DMS79 (cell line): ENCODE results near the gene SLC20A1.
"Not testable (repeated sequence)": the region's sequence is repeated elsewhere in the genome, so short reads cannot be mapped to it uniquely, and the experiment has no call there.

Experiments used
- DNase-seq: peaks from one replicate; lab custom pipeline; 2025; lab: John Stamatoyannopoulos, UW

SLC20A1 gene, protein sequence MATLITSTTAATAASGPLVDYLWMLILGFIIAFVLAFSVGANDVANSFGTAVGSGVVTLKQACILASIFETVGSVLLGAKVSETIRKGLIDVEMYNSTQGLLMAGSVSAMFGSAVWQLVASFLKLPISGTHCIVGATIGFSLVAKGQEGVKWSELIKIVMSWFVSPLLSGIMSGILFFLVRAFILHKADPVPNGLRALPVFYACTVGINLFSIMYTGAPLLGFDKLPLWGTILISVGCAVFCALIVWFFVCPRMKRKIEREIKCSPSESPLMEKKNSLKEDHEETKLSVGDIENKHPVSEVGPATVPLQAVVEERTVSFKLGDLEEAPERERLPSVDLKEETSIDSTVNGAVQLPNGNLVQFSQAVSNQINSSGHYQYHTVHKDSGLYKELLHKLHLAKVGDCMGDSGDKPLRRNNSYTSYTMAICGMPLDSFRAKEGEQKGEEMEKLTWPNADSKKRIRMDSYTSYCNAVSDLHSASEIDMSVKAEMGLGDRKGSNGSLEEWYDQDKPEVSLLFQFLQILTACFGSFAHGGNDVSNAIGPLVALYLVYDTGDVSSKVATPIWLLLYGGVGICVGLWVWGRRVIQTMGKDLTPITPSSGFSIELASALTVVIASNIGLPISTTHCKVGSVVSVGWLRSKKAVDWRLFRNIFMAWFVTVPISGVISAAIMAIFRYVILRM

GRCh38 chr2:112645310-112646101 lies at the start of gene SLC20A1:
Gene SLC20A1, plus strand, starts transcription at chr2:112645939. Its CDS starts 890 bp downstream, at chr2:112646829.
- DNase-seq, result peak; percentile 92

GRCh38 chr2:112597537-112598322 lies 48.0 kb upstream of the SLC20A1 start:
- DNase-seq, result no peak

DNA sequence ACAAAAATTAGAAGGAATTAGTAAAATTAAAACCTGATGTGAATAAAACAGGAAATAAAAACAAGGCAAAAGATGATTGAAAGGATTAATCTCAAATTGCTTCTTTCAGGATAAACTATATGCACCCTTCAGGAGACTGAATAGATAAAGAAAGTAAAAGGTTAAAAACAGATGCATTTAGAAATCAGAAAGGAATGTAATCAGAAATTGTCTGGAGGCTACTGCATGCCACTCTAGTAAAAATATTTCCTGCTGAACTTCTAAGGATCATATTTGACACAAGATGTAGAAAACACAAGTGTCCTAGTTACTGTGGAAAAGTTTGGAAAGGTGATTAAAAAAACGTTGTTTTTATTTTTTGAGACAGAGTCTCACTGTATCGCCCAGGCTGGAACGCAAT lies 45.1 kb upstream of the SLC20A1 start:
- no peak for DNase-seq

DNA sequence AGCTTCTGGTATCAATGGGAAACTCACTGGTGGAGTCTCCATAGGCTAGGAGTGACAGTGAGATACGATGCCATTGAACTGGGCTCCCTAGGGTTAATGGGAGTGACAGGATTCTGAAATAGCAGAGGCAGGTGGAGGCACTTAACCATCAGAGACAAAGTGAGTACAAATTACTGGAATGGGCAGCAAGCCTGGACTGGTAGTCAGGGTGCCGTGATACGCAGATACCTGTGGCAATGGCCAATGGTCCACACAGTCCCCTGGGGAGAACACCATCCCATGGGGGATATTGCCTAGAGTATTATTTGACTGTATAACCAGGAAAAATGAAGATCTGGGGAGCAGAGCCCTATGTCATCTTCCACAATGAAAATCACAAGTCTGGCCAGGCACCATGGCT lies 44.0 kb upstream of the SLC20A1 start:
- DNase-seq, result no peak

DNA sequence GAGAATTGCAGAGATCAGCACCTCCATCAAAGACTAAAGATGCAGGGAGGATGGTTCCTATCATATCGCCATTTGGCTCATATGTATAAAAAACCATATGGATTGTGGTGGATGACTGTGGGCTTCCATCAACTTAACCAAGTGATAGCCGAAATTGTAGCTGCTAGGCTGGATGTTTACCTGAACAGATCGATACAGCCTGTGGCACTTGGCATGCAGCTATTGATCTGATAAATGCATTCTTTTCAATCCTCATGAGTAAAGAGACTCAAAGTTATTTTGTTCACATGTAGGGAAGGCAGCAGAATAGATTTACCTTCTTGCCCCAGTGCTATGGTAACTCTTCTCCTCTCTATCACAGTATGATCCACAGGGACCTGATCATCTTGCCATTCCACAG lies 42.8 kb upstream of the SLC20A1 start:
- DNase-seq, result no peak

DNA sequence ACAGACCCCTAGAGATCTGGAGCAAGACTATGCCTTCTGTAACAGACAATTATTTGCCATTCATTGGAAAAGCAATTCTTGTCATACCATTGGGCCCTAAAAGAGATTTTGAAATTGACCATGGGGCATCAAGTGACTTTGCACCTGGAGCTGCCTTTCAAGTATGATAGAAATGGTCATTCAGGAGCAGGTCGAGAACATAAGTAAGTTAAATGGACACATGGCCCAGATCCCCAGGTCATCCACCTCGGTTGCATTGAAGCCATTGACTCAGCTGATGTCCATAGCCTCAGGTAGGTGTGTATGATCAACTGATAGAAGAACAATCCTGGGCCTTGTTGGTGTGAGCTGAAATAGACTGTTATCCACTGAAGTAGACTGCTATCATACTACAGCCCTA lies 42.0 kb upstream of the SLC20A1 start:
- no peak for DNase-seq

- no peak for DNase-seq
Measured at GRCh38 chr2:112604952-112605351, 40.8 kb upstream of the SLC20A1 start.

- no peak for DNase-seq
Measured at GRCh38 chr2:112605926-112606325, 39.8 kb upstream of the SLC20A1 start.

DNA sequence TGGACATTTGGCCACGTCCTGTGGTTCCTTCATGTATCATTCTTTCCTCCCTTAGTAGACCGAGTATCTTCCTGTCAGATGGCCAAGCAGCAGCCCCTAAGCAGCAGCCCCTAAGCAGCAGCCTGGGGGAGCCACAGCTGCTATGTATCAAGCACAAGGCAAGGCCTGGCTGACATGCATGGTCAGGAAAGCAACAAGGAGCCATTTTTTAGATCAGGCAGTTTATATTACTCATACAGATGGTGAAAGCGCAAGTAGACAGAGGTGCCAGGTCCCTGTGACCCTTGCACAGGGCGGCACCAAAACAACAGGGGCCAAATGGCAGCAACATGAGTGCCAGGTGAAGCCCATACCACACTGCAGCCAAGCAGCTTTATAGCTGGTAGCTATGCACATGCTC lies 39.2 kb upstream of the SLC20A1 start:
- no peak for DNase-seq

DNA sequence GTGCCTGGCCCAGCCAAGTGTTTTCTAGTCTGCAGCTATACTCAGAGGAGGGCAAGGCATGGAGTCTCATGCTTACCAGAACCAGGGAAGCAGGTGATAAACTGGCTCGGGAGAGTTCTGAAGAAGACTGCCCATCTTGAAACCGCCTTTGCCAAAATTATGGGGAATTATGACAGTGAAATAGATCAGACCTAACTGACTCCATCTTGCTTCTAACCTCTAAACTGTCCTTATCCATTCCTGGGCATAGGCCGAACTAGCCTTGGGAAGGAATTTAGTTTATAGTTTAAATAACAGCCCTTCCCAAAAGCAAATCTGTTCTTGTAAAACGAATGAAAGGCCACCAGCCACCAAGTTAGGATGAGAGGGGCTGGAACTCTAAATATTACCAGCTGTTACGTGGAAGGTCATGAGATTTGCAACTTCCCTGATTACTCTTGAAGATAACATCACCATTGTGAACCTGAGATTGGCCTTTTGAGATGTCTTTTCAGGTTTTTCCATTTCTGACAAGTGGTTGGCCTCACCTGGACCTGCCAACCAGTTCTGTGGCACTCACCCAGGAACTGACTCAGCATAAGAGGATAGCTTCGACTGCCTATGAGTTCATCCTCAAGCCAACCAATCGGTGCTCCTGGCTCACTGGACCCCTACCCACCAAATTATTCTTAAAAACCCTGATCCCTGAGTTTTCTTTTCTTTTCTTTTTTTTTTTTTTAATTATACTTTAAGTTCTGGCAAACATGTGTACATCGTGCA lies 37.9 kb upstream of the SLC20A1 start:
- no peak for DNase-seq

- DNase-seq, result not testable (repeated sequence)
Measured at GRCh38 chr2:112609320-112609719, 36.4 kb upstream of the SLC20A1 start.

- DNase-seq, result not testable (repeated sequence)
Measured at GRCh38 chr2:112612283-112612682, 33.5 kb upstream of the SLC20A1 start.

DNA sequence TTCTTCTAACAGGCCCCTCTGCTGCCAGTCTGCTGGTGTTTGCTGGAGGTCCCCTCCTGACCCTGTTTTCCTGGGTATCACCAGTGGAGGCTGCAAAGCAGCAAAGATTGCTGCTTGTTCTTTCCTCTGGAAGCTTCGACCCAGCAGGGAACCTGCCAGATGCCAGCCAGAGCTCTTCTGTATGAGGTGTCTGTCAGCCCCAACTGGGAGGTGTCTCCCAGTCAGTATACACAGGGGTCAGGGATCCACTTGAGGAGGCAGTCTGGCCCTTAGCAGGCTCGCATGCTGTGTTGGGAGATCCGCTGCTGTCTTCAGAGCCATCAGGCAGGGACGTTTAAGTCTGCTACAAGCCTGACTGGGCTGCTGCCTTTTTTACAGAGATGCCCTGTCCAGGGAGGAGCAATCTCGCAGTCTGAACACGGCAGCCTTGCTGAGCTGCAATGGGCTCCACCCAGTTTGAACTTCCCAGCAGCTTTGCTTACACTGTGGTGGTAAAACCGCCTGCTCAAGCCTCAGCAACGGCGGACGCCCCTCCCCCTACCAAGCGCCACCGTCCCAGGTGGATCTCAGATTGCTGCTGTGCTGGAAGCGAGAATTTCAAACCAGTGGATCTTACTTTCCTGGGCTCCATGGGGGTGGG lies 31.4 kb upstream of the SLC20A1 start:
- DNase-seq, result no peak

DNA sequence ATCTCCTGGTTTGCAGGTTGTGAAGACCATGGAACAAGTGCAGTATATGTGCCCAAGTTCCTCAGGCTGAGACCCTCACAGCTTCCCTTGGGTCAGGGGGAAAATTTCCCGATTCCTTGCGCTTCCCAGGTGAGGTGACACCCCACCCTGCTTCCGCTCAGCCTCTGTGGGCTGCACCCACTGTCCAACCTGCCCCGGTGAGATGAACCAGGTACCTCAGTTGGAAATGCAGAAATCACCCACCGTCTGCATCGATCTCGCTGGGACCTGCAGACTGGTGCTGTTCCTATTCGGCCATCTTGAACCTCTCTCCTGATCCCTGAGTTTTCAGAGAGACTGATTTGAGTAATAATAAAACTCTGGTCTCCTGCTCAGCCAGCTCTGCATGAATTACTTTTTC lies 30.7 kb upstream of the SLC20A1 start:
- no peak for DNase-seq

DNA sequence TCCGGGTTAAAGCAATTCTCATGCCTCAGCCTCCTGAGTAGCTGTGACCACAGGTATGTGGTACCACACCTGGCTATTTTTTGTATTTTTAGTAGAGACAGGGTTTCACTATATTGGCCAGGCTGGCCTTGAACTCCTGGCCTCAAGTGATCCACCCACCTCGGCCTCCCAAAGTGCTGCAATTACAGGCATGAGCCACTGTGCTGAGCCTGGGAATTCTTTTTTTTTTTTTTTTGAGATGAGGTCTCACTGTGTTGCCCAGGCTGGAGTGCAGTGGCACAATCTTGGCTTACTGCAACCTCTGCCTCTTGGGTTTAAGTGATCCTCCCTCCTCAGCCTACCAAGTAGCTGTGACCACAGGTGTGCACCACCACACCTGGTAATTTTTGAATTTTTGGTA lies 29.9 kb upstream of the SLC20A1 start:
- not testable (repeated sequence) for DNase-seq

GRCh38 chr2:112618383-112618782 lies 27.4 kb upstream of the SLC20A1 start:
- no peak for DNase-seq

- DNase-seq, result no peak
Measured at GRCh38 chr2:112621790-112622527, 23.8 kb upstream of the SLC20A1 start.

- no peak for DNase-seq
Measured at GRCh38 chr2:112622528-112622849, 23.2 kb upstream of the SLC20A1 start.

DNA sequence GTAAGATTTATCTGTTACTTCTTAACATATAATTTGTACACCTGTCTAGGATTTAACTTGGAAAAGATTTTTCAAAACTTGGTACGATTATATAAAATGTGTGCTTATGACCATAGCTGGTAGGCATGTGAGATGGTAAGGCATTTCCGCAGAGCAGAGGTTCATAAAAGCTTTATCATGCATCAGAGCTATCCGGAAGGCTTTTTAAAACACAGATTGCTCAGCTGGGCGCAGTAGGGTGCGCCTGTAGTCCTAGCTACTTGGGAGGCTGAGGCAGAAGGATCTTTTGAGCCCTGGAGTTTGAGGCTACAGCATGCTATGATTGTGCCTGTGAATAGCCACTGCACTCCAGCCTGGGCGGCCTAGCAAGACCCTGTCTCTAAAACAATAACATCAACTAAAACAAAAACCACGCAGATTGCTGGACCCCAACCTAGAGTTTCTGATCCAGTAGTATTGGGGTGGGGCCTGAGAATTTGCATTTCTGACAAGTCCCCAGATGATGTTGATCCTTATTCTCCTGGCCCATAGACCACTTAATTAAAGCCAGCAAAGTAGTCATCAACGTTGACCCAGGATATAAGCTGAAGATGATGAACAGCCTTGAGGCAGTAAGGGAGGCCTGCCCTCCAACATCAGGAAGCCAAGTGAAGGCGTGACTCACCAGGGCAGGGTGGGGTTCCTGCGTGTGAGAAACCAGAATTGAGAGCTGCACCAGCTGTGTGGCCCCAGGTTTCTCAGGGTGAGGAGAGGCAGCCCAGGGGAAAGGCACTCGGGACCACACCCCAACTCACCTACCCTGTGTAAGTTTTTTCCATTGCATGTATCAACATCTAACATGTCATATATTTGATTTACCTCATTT lies 21.6 kb upstream of the SLC20A1 start:
- no peak for DNase-seq
